DMS153 (cell line): ENCODE data around the gene TMEM97.

Source experiments
- DNase-seq: peaks from one replicate; lab custom pipeline; 2025; lab: John Stamatoyannopoulos, UW

TMEM97 gene

DNA sequence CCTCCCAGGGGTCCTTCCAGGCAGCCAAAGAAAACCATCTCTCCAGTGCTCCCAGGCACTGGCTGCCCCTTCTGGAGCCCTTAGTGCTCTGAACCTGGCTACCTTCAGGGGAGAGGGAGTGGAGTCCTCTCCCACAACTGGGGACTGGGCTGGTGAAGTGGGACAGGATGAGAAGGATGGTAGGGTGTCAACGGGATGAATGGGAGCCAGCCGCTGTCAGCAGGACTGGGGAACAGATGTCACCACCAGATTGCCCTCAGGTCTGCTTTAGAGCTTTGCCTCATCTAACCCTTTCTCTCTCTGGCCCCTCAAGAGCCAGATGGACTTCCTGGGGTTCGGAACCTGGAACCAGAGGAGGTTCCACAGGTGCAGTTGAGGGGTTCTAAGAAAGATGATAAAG is 46.5 kb downstream of the TMEM97 start:
- DNase-seq: no peak

DNA sequence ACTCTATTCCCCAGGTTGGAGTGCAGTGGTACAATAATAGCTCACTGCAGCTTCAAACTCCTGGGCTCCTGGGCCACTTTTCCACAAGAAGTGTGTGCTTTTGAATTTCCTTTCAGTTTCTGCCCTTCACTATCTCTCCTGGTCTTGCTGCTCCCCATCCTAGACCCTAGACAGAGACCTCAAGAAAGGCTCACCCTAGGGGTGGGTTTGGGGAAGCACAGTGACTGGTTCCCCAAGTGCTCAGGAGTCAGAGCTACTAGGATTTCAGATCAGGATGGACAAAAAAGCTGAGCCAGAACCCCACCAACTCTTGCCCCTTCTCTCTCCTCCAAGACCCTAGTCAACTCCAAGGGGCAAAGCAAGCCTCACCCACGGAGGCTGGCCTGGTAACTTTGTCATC is 47.6 kb downstream of the TMEM97 start:
- no peak for DNase-seq

DNA sequence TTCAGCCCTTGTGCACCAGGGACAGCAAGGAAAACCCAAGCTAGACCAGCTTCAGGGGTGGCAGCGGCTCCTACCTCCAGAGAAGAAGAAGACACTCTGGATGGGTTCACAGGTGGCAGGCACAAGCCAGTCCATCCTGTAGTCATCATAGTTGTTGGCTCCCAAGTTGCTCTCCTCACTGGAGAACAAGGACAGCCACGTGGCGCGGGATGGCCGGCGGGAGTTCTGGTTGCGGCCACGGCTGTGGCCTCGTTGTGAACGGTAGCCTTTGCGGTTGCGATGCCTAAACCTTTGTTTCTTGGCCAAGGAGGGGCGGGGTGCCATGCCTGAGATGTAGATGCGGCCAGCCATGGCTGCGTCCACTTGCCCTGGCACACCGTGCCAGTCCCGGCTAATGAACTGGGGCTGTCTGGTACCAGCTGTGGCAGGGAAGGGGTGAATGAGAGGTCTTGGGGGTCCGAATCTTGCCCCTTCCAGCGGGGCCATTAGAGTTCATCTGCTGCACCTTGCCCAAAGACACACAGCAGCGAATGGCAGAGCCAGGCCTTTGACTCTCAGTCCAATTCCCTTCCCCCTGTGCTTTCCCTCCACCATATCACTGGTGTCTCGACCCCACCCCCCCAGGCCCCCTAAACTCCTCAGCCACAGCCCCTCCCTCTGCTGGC is 48.8 kb downstream of the TMEM97 start:
- no peak for DNase-seq

DNA sequence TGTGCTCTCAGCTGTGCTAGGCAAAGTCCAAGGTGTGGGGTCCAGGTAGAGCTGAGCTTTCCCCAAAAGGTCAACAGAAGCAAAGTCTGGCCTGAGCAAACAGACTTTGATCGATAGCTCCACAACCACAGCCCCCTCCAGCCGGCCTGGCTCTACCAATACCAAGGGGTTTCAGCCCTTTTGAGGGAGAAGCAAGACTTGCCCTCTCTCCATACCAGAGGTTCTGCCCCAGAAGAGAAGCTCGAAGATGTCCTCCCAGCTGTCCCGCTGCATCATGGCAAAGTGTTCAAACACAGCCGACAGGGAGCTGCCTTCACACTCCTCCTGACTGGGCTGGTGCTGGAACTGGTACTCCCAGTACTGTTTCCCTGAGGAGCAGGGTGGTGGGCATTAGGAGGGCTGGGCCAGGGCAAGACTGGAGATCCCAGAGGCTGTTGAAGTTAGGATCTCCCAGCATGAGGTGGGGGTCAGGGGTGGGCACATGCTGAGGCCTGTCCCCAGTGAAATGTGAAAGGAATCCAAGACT is 49.4 kb downstream of the TMEM97 start:
- no peak for DNase-seq

DNA sequence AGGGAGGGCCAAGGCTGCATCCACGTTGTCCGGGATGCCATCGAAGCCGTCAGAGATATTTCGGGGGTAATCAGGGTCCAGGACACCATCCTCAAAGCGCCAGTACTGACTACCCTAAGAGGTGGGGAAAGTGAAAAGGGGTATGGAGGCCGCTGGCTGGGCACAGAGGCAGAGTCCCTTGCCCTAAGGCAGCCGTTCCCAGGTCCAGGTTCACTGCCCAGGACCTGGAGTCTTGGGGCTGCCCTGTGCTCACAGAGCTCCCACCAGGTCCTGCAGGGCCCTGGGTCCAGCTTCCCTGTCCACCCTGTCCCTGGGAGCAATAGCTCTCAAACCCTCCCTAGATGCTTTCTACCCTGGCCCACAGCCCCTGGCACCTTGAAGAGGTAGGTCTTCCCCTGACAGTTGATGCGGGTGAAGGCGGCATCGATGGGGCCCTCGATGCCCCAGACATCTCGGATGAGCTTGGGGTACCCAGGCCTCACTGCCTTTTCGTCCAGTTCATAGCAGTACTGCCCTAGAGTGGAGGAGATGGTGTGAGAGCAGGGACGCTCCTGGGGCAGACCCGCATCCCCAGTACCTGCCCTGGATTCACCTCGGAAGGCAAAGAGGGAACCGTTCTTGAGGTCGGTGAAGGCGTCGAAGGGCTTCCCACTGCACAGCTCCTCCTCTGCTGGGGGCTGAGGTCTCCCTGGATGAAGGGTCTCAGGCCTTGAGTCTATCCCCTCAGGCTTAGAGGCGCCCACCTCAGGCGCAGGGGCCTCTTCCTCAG is 50.1 kb downstream of the TMEM97 start:
- no peak for DNase-seq

DNA sequence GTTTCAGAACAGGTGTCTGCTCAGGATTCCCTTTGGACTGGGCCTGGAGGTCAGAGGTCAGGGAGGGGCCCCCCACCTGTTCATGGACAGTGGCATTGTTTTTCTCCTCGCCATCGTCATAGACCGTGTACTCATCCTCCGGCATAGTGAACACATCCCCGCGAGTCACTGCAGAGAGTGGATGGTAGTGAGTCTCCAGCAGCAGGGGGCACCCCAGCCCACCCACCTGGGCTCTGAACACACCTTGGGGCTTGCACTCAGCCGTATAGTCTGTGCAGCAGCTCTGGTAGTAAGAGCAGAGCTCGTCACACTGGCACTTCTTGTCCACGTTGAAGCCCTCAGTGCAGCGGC is 50.7 kb downstream of the TMEM97 start:
- no peak for DNase-seq

DNA sequence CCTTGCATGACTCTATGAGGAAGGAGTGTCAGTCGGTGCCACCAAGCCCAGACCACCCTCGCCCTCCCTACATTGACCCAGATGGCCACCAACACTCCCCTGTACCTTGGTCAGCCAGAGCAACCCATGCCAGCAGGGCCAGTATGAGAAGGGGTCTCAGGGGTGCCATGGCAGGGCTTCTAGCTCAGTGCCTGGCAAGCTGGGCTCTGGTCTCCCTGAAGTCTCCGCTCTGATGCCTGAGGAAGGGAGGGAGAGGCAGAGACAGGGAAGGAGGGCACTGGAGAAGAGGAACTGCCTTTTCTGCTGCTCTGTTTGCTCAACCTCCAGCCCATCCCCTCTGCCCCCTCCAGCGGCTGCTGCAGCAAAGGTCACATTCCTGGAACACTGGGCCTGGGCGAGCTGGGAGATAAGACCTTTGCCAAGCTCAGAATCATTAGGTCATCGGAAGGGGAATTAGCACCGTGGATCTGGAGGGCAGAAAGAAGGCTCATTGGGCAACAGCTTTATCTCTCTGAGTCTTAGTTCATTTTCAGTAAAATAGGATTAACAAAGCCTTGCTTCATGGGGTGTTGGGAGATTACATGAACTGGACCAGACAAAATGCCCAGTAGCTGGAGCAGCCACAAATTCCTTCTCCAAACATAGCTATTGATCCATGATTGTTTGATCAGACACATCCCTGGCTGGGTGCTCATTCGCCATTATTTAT is 51.2 kb downstream of the TMEM97 start, which contains the start of gene VTN:
Gene VTN, minus strand, starts transcription at position 273 of the 709 bp plus-strand sequence. Its CDS starts 104 bp downstream, at position 169.
- peak; percentile 44 for DNase-seq

DNA sequence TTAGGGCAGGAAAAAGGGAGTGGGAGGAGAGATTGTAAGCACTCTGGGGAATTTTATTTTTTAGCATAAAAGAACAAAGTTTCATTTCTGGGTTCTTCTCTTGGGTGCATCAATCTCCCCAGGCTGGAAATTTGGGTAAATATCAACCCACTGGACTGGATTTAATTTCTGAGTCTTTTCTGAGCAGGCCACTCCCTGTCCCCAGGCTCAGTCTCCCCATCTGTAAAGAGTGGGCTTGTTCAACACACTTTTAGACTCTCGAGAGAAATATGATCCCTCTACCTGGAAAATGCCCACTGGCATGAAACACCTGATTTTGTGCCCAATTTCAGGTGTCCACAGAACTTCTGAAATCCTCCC is 51.7 kb downstream of the TMEM97 start:
- no peak for DNase-seq

DNA sequence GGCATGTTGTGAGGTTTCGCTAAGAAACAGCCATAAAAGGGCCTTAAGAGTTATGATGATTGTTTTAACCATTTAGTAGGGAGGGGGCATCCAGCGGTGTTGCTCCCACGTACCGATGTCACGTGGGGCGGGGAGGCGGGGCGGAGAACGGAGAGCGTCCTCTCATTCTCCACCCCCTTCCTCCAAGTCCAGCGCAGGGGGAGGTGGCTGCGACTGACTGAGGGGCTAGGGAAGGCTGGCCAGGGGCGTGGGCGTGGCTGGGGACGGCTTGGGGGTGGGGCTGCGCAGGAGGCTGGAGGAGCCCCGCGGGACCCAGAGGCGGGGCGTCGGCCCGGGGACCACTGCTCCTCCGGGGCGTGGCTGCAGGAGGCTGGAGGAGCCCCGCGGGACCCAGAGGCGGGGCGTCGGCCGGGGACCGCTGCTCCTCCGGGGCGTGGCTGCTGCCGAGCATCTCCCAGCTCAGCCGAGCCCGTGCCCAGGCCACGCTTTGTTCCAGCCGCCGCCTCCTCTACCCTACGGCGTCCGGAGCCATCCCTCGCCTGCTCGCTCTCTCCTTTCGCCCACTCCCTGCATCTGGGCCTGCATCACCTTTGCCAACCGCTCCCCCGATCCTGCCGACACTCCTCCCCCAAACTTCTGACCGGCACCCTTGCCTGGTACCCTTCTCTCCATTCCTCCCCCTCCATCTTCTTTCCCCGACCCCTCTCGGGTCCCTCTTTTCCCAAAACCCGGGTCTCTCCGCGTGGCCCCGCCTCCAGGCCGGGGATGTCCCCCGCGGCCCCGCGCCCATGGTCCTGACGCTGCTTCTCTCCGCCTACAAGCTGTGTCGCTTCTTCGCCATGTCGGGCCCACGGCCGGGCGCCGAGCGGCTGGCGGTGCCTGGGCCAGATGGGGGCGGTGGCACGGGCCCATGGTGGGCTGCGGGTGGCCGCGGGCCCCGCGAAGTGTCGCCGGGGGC is 52.5 kb downstream of the TMEM97 start, which contains the start of gene SARM1:
Gene SARM1, plus strand, starts transcription at position 450 of the 958 bp plus-strand sequence. Its CDS starts 339 bp downstream, at position 789.
- DNase-seq: peak; percentile 90

DNA sequence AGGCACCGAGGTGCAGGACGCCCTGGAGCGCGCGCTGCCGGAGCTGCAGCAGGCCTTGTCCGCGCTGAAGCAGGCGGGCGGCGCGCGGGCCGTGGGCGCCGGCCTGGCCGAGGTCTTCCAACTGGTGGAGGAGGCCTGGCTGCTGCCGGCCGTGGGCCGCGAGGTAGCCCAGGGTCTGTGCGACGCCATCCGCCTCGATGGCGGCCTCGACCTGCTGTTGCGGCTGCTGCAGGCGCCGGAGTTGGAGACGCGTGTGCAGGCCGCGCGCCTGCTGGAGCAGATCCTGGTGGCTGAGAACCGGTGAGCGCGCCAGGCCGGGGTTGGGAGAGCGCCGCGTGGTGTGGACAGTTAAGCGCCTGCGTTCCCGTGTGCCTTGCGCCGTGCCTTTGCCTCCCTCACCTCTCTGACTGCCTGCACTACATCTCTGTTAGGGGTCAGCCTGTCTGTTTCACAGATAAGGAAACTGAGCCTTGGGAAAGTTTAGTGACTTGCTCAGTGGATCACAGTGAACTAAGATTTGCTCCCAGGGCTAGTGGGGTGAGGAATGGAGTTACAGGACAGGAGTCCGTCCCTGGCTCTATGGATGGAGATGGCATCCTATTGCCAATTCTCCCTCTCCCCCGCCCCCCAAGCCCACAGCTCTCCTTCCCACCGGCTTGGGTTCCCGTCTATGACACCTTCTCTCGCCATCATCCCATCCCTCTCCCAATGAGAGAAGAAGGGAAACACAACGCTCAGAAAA is 53.4 kb downstream of the TMEM97 start:
- no peak for DNase-seq

DNA sequence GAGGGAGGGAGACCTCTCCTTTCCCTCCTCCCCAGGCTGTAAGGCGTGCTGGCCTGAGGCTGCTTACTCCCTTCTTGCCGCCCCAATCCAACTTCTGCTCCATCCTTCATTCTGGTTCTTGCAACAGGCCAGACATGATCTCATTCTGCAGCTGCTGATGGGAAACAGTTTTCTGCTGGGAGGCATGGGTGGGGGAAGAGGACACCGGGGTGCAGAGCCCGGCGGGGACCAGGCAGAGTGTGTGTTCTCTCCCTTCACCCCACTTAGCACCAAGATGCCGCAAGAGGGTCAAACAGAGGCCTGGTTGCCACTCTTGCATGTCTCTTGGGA is 53.9 kb downstream of the TMEM97 start:
- no peak for DNase-seq
